Gastroesophageal sphincter (tissue), 3 donors: Measurements from ENCODE around the gene SCFD2.

Experiments used
- POLR2A ChIP-seq, 2 donors: fragments of 450-650 bp; IDR thresholded peaks; one replicate each; pipeline ENCODE4 v1.6.1; 2017; ENCODE audit warnings: antibody characterized with exemption in 2 of 2, mild to moderate bottlenecking in 2 of 2, moderate library complexity in 1 of 2
- TF ChIP-seq, protein P1 (sequence below), 4 experiments: fragments of 200-600 bp in 2 of 4; fragments of 450-650 bp in 2 of 4; sonication (generic) in 1 of 4; IDR thresholded peaks; one replicate each; pipeline ENCODE4 v1.5.1; 2017 to 2019; ENCODE audit warnings: antibody characterized with exemption in 4 of 4, mild to moderate bottlenecking in 2 of 4, moderate library complexity in 2 of 4

DNA sequence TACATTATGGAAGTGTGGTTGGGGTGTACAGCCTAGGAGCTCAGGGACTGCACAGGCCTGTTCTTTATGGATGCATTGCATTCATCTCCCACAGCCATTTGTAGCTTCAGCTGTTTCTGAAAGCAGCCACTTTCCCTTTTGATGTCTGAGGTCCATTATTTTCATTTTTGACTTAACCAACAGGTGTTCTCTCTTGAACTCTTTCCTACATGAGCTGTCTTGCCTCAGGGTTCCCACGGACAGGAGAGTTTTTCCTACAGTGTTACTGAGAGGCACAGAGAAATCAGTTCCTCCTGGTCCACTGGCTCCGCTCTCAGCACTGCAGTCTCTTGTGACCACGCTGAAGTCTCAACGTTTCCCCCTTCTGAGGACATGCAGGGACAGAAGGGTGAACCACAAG lies 416.5 kb downstream of the SCFD2 start:
- no peak for TF ChIP-seq POLR2A (IDR thresholded peaks at IDR 0.05)
- TF ChIP-seq, protein P1, sequence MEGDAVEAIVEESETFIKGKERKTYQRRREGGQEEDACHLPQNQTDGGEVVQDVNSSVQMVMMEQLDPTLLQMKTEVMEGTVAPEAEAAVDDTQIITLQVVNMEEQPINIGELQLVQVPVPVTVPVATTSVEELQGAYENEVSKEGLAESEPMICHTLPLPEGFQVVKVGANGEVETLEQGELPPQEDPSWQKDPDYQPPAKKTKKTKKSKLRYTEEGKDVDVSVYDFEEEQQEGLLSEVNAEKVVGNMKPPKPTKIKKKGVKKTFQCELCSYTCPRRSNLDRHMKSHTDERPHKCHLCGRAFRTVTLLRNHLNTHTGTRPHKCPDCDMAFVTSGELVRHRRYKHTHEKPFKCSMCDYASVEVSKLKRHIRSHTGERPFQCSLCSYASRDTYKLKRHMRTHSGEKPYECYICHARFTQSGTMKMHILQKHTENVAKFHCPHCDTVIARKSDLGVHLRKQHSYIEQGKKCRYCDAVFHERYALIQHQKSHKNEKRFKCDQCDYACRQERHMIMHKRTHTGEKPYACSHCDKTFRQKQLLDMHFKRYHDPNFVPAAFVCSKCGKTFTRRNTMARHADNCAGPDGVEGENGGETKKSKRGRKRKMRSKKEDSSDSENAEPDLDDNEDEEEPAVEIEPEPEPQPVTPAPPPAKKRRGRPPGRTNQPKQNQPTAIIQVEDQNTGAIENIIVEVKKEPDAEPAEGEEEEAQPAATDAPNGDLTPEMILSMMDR (IDR thresholded peaks at IDR 0.05) = no peak
